Measurements from ENCODE around the gene PITPNM1. TPM values are rescaled to one million over a fixed set of nuclear protein-coding genes. Genes with fewer than 3 reads are reported as not detected.

PITPNM1 gene
- total and polyA plus RNA-seq, 2 of the 13 experiments (the other 11 are each of a cell fraction or from before 2014, with no cell fraction given) = 8.2 to 8.5 TPM

DNA sequence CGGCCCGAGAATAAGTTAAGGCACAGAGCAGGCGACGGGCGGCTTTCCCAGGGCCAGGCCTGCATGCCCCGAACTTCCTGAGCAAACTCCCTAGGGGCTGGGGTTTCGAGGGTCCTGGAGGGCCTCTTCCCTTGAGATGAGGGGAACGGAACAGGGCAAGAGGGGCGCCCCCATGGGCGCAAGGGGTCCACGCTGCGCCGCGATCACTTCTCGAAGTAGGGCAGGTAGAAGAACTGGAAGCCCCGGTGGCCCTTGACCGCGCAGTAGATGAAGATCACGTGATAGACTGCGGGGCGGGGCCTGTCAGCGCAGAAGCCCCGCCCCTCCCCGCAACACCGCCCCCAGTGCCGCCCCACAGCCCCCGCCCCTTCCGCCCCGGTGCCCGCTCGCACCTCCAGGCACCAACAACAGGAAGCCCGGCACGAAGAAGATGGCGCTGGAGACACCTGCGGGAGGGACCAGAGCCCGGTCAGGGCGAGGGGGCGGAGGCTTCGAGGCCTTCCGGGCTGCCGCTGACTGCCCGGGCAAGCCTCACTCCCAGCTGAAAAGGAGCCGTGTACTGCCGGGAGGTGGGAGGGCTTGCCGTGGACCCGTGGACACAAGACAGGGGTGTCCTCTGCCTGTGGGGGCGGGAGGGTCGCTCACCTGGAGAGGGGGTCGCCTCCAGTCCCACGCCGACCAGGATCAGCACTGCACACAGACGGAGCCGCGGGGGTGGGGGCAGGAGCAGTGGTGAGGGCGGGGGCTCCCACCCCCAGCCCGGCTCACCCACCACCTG is 40.6 kb downstream of the PITPNM1 start (continued):
- no peak for TF ChIP-seq ZNF333 (CRISPR knock-in tag; IDR thresholded peaks at IDR 0.05; ENCODE audit: borderline replicate concordance)
- 0 out of 2 replicates have a peak, but pooled peaks have one; percentile 7 for TF ChIP-seq ZNF605 (CRISPR knock-in tag; IDR thresholded peaks at IDR 0.05)
- TF ChIP-seq, protein P1, sequence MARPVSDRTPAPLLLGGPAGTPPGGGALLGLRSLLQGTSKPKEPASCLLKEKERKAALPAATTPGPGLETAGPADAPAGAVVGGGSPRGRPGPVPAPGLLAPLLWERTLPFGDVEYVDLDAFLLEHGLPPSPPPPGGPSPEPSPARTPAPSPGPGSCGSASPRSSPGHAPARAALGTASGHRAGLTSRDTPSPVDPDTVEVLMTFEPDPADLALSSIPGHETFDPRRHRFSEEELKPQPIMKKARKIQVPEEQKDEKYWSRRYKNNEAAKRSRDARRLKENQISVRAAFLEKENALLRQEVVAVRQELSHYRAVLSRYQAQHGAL (CRISPR knock-in tag; IDR thresholded peaks at IDR 0.05; ENCODE audit: not compliant biosample characterization) = no peak
- TF ChIP-seq ASH2L (IDR thresholded peaks at IDR 0.05; ENCODE audit: insufficient read length, low read depth, low read length) = peak; percentile 25
- TF ChIP-seq PLRG1 (conservative IDR thresholded peaks at IDR 0.05) = no peak
- TF ChIP-seq, protein P2, sequence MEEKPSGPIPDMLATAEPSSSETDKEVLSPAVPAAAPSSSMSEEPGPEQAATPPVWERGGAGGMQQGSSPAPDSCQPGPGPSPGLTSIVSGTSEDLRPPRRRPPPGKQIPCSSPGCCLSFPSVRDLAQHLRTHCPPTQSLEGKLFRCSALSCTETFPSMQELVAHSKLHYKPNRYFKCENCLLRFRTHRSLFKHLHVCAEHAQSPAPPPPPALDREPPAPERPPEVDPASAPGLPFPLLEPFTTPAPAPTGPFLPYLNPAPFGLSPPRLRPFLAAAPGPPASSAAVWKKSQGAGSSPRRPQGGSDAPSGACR (CRISPR knock-in tag; IDR thresholded peaks at IDR 0.05) = peak; percentile 73; the same call in 1 of the 2 replicates
- 0 out of 2 replicates have a peak, but pooled peaks have one; percentile 16 for TF ChIP-seq MEIS2 (CRISPR knock-in tag; IDR thresholded peaks at IDR 0.05)
- TF ChIP-seq ZNF543 (CRISPR knock-in tag; IDR thresholded peaks at IDR 0.05) = 0 out of 2 replicates have a peak, but pooled peaks have one; percentile 14
- no peak for TF ChIP-seq NCOA5 (CRISPR knock-in tag; IDR thresholded peaks at IDR 0.05)
- TF ChIP-seq, protein P3, sequence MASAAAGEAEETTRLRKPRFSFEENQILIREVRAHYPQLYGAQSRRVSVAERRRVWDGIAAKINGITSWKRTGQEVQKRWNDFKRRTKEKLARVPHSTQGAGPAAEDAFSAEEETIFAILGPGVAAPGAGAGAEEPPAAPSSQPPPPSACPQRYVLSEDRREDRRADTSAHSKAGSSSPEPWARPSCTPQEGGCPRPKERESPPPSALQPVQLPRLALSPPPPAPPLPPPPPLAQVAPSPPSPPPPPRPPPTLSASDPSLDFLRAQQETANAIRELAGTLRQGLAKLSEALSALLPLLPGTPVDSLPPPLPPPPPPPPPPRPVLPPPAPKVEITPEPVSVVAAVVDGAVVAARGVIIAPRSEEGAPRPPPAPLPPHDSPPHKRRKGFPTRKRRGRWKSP (CRISPR knock-in tag; IDR thresholded peaks at IDR 0.05) = peak; percentile 51
- peak; percentile 41; the same call in 1 of the 2 replicates for TF ChIP-seq TARDBP (CRISPR knock-in tag; IDR thresholded peaks at IDR 0.05)
- TF ChIP-seq, protein P4, sequence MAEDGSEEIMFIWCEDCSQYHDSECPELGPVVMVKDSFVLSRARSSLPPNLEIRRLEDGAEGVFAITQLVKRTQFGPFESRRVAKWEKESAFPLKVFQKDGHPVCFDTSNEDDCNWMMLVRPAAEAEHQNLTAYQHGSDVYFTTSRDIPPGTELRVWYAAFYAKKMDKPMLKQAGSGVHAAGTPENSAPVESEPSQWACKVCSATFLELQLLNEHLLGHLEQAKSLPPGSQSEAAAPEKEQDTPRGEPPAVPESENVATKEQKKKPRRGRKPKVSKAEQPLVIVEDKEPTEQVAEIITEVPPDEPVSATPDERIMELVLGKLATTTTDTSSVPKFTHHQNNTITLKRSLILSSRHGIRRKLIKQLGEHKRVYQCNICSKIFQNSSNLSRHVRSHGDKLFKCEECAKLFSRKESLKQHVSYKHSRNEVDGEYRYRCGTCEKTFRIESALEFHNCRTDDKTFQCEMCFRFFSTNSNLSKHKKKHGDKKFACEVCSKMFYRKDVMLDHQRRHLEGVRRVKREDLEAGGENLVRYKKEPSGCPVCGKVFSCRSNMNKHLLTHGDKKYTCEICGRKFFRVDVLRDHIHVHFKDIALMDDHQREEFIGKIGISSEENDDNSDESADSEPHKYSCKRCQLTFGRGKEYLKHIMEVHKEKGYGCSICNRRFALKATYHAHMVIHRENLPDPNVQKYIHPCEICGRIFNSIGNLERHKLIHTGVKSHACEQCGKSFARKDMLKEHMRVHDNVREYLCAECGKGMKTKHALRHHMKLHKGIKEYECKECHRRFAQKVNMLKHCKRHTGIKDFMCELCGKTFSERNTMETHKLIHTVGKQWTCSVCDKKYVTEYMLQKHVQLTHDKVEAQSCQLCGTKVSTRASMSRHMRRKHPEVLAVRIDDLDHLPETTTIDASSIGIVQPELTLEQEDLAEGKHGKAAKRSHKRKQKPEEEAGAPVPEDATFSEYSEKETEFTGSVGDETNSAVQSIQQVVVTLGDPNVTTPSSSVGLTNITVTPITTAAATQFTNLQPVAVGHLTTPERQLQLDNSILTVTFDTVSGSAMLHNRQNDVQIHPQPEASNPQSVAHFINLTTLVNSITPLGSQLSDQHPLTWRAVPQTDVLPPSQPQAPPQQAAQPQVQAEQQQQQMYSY (CRISPR knock-in tag; IDR thresholded peaks at IDR 0.05) = no peak; the same call in 1 of the 2 replicates
- TF ChIP-seq SMAD9 (CRISPR knock-in tag; IDR thresholded peaks at IDR 0.05) = peak; percentile 38; the same call in 1 of the 2 replicates
- peak; percentile 38; the same call in 1 of the 2 replicates for TF ChIP-seq PITX1 (CRISPR knock-in tag; IDR thresholded peaks at IDR 0.05)
- TF ChIP-seq, protein P5, sequence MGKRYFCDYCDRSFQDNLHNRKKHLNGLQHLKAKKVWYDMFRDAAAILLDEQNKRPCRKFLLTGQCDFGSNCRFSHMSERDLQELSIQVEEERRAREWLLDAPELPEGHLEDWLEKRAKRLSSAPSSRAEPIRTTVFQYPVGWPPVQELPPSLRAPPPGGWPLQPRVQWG (CRISPR knock-in tag; IDR thresholded peaks at IDR 0.05; ENCODE audit: borderline replicate concordance, low read depth) = no peak
- 0 out of 2 replicates have a peak, but pooled peaks have one; percentile 3 for TF ChIP-seq HIVEP1 (CRISPR knock-in tag; IDR thresholded peaks at IDR 0.05)
- no peak for TF ChIP-seq PRPF4 (IDR thresholded peaks at IDR 0.05; ENCODE audit: low read depth, low read length, poor library complexity, severe bottlenecking)
- no peak for TF ChIP-seq ZNF816 (CRISPR knock-in tag; IDR thresholded peaks at IDR 0.05; ENCODE audit: borderline replicate concordance)

Data from HepG2 (cell line).